Measurements from ENCODE around the gene WNT7A.

Gene WNT7A

GRCh38 chr3:13767896-13768295 is 112.0 kb downstream of the WNT7A start:
- no peak for DNase-seq

GRCh38 chr3:13767030-13767429 is 112.8 kb downstream of the WNT7A start:
- DNase-seq = no peak

All from amniotic stem cell (primary cell).